GOT3 (cell line): ENCODE data around the gene GGT5.
"Not testable (repeated sequence)": the region's sequence is repeated elsewhere in the genome, so short reads cannot be mapped to it uniquely, and the experiment has no call there.

Experiments
- DNase-seq: peaks from one replicate; lab custom pipeline; 2025; ENCODE audit warnings: mixed read lengths; lab: John Stamatoyannopoulos, UW

The GGT5 gene

GRCh38 chr22:24232124-24232523 is 12.8 kb downstream of the GGT5 start:
- no peak for DNase-seq

- no peak for DNase-seq
Measured at GRCh38 chr22:24231706-24232105, 13.2 kb downstream of the GGT5 start.

GRCh38 chr22:24230911-24231656 is 13.8 kb downstream of the GGT5 start:
- no peak for DNase-seq

- DNase-seq, result no peak
Measured at GRCh38 chr22:24225951-24226350, 18.9 kb downstream of the GGT5 start.

GRCh38 chr22:24225044-24225601 is 19.8 kb downstream of the GGT5 start:
- no peak for DNase-seq

- DNase-seq, result no peak
Measured at GRCh38 chr22:24224468-24224867, 20.4 kb downstream of the GGT5 start.

- DNase-seq, result no peak
Measured at GRCh38 chr22:24219750-24220149, 25.1 kb downstream of the GGT5 start.

GRCh38 chr22:24217384-24217783 is 27.5 kb downstream of the GGT5 start:
- no peak for DNase-seq

- no peak for DNase-seq
Measured at GRCh38 chr22:24216541-24217209, 28.2 kb downstream of the GGT5 start.

GRCh38 chr22:24214467-24215285 is 30.2 kb downstream of the GGT5 start:
- DNase-seq, result no peak

- DNase-seq, result not testable (repeated sequence)
Measured at GRCh38 chr22:24213111-24213510, 31.8 kb downstream of the GGT5 start.

GRCh38 chr22:24211716-24212115 is 33.2 kb downstream of the GGT5 start:
- DNase-seq, result not testable (repeated sequence)

GRCh38 chr22:24210409-24210808 is 34.5 kb downstream of the GGT5 start:
- not testable (repeated sequence) for DNase-seq

- DNase-seq, result no peak
Measured at GRCh38 chr22:24209687-24210086, 35.2 kb downstream of the GGT5 start.

- no peak for DNase-seq
Measured at GRCh38 chr22:24209016-24209415, 35.9 kb downstream of the GGT5 start.

GRCh38 chr22:24208012-24208749 is 36.7 kb downstream of the GGT5 start:
- DNase-seq, result peak; percentile 52

- DNase-seq, result no peak
Measured at GRCh38 chr22:24207264-24208011, 37.4 kb downstream of the GGT5 start.

GRCh38 chr22:24206460-24207263 is 38.2 kb downstream of the GGT5 start:
- DNase-seq, result not testable (repeated sequence)

GRCh38 chr22:24205438-24206195 is 39.3 kb downstream of the GGT5 start:
- DNase-seq, result no peak
